UCSD-AML1 (cell line): Measurements from ENCODE around the gene CA10.

Experiments used
- DNase-seq: peaks from one replicate; lab custom pipeline; 2025; ENCODE audit not compliant: unreplicated experiment; lab: John Stamatoyannopoulos, UW

The CA10 gene

GRCh38 chr17:51734462-51734861 lies 424.1 kb downstream of the CA10 start:
- DNase-seq, result peak; percentile 8

DNA sequence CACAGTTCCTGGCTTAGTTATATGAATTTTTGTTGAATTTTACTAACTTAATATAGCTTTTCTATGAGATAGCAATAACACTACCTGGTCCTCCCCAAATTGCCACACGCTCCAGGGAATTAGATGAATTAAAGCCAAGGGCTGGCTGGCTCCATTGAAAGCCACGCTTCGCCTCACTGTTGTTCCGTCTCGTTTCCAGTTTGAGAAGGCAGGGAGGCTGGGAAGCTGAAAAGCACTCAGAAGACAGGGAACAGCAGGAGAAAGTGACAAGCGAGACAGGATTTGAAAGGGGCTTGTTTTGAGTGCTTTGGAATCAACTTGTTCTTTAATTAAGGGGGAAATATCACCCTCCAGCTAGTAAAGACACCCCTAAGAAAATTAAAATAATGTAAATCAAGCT lies 425.3 kb downstream of the CA10 start:
- DNase-seq, result no peak

- DNase-seq, result no peak
Observed at GRCh38 chr17:51731941-51732722, 426.4 kb downstream of the CA10 start.

GRCh38 chr17:51730303-51731050 lies 428.0 kb downstream of the CA10 start:
- DNase-seq, result no peak

GRCh38 chr17:51725185-51725584 lies 433.3 kb downstream of the CA10 start:
- no peak for DNase-seq

GRCh38 chr17:51724043-51724580 lies 434.4 kb downstream of the CA10 start:
- no peak for DNase-seq

GRCh38 chr17:51722994-51723393 lies 435.5 kb downstream of the CA10 start:
- no peak for DNase-seq

DNA sequence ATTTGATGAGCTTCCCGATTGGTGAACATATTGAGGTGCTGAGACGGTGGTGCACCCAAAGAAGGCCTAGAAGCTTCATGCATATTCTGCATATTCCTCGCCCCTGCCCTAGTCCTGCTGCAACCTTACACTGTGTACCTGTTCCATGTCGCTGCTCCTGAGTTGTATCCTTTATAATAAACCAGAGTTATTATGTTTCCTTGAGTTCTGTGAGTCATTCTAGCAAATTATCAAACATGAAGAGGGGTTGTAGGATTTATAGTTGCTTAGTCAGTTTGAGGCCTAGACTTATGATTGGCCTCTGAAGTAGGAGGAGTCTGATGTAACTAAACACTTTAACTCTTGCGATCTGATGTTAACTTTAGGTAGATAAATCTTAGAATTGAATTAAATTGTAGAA lies 436.8 kb downstream of the CA10 start:
- DNase-seq, result no peak

DNA sequence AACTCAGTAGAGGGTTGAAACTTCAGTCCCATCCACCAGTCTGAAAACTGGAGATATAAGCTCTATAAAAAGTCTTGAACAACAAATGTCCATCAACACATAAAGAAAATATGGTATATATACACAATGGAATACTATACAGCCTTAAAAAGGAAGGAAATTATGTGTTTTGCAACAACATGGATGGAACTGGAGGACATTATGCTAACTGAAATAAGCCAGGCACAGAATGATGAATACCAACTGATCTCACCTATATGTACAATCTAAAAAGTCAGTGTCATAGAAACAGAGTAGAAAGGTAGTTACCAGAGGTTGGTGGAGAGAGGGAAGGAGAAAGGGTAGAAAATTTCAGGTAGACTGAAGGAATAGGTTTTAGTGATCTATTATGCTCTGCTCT lies 438.1 kb downstream of the CA10 start:
- DNase-seq, result no peak

- no peak for DNase-seq
Observed at GRCh38 chr17:51718983-51719382, 439.5 kb downstream of the CA10 start.

GRCh38 chr17:51711581-51711980 lies 446.9 kb downstream of the CA10 start:
- DNase-seq, result no peak

DNA sequence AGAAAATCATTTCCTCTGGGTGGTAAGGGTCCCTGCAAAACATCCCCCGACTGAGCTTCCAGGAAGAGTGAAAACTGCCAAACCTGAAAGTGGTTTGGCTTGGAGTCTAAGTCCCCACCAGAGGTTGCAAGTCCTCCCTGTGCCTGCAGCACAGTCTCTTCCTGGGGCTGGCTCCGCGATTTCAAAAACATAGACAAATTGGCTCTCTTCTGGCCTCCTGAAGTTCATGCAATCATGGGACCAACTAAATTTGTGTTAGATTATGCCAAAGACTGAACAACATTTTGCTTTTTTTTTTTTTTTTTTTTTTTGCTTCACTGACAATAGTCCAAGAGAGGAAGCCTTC lies 447.9 kb downstream of the CA10 start:
- DNase-seq, result no peak

DNA sequence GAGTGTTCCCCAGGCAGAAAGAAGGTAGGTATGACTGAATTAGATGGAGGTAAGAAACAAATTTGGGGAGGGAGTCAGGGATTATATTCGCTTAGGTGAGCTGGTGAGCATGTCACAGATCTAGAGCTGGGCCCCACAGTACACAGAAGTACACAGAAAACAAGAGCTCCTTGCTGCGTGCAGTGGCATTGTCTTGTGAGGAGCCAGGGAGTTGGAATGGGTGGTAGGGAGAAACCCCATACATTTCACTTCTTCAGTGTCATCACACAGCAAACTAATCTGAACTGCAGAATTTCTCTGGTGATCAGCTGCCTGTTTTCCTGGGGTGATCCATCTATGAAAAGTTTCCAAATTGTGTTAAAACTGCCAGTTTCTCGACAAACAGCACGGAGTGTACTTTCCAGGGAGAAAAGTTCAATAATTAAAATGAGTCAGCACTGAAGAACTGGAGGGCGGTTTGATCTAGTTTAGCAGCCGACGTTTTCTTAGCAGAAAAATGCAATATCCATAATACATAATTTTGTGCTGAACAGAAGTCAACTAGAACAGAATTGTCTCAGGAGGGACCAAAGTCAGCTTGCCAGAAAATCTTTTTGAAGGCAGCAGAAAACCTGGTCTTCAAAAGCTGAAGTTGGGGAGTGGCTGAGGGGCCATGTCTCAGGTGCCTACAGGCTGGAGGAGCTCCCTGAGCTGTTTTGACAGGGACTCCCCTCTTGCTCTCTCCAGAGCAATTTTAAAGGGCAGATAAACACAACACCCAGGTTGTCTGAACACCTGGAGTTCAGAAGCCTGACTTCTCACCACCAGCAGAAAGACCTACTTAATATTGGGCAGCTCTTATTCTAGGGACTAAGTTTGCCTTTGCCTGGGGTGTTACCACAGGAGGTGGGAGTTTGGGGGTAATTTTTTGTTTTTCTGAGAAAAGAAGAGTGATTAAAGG lies 448.6 kb downstream of the CA10 start:
- DNase-seq, result no peak

DNA sequence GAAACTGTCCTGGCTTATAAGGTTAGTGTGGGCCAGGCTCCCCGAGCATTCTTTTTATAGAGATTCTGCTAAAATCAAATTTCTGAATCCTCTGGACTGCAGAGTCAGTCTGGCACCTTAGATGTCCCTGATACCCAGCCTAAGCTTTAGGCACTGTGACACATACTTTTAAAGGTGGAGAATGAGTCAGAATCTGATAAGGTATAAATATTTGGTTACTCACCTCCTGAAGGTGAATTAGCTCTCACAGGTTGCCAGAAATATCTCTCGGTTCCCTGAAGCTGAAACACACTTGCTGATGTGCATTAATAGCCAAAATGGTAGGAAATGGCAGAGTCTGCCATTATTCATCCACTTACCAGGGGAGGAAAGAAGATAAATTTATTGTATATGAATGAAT lies 451.3 kb downstream of the CA10 start:
- no peak for DNase-seq

DNA sequence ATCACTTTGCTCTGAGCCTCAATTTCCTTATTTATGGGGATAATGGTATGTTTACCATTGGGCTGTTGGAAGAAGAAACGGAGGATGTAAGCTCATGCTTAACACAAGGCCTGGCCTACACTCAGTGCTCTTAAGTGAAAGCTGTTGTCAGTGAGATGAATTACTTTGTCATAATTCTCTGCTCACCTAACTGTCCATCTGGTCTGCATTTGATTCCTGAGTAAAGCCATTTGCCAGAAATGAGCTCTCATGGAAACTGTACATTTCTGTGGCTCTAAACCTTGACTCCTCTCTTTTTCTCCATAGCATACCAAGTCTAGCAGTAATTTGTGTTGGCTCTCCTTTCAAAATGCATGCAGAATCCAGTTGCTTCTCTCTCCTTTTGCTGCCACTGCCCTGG lies 452.4 kb downstream of the CA10 start:
- no peak for DNase-seq

DNA sequence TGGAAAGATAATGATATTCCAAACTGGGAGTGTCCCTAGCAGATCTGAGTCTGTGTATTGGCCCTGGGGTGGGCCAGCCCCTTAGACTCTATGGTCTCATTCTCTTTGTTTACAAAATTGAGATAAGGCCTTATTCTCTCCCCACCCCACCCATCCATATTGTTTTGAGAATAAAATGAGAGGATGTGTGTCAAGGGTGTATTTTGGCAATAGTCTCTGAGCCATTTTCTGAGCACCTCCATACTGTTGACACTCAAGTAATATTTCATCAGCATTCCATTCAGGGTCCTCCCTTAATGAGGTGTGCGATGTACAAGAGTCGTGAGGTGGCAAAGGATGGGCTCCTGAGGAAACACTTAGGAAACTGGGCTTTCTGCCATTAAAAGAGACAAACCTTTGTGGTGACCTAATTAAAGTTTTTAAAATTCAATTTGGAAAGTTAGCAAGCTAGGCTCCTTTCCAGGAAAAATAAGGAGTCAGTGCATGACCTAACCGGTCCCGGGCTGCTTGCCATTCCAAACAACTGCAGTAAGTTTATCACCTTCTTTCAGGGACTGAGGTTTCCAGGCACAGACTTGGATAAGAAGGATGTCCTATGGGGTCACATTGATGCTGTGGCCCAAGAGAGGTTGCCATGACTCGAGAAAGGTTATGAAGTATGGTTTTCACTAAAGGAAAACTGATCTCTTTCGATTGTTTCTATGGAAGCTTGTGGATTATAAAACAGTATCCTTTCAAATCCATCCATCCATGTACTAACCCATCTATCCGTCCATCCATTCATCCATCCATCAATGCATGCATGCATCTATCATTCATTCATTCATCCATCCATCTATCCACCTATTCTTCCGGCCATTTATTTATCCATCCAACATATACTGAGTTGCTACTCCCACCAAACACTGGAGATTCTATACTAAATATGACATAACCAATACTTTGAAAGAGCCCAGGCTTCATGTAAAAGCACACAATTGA lies 454.9 kb downstream of the CA10 start:
- no peak for DNase-seq

GRCh38 chr17:51702963-51703360 lies 455.6 kb downstream of the CA10 start:
- no peak for DNase-seq

- DNase-seq, result no peak
Observed at GRCh38 chr17:51701501-51701900, 457.0 kb downstream of the CA10 start.

GRCh38 chr17:51700011-51700760 lies 458.3 kb downstream of the CA10 start:
- DNase-seq, result no peak
